WERI-Rb-1 (cell line): Measurements from ENCODE around the gene ENPP3.

ENCODE experiments used
- DNase-seq: peaks from one replicate; pipeline ENCODE4 v3.0.0-alpha.2; 2020
- H3K27ac ChIP-seq: fragments of 250-450 bp; sonication (Bioruptor Pico); 2 replicates; pipeline ENCODE4 v1.5.1; 2020; ENCODE audit warnings: mild to moderate bottlenecking, moderate library complexity
- H3K27me3 ChIP-seq: fragments of 250-450 bp; sonication (Bioruptor Pico); 2 replicates; pipeline ENCODE4 v1.5.1; 2021; ENCODE audit warnings: mild to moderate bottlenecking, low read depth, moderate library complexity; ENCODE audit not compliant: insufficient read depth, severe bottlenecking
- H3K36me3 ChIP-seq: fragments of 250-450 bp; sonication (Bioruptor Pico); 2 replicates; pipeline ENCODE4 v1.5.1; 2020; ENCODE audit warnings: mild to moderate bottlenecking, moderate library complexity
- H3K4me3 ChIP-seq: 2 replicates; pipeline ENCODE4 v1.5.1; 2011; ENCODE audit warnings: low read depth, mild to moderate bottlenecking, control low read depth, low read length
- H3K9me3 ChIP-seq: fragments of 250-450 bp; sonication (Bioruptor Pico); 2 replicates; pipeline ENCODE4 v1.5.1; 2021; ENCODE audit warnings: mild to moderate bottlenecking, moderate library complexity; ENCODE audit not compliant: severe bottlenecking
- CTCF ChIP-seq: IDR thresholded peaks from 2 replicates; pipeline ENCODE4 v1.5.1; 2011; ENCODE audit warnings: low read depth, mild to moderate bottlenecking, control low read depth, inconsistent platforms, low read length

Gene ENPP3

GRCh38 chr6:131628726-131629125 is 8.4 kb upstream of the ENPP3 start:
- Histone ChIP-seq H3K27ac (no peak overlapping the region), H3K9me3 (no peaks in the 10 kb centered on the region), H3K36me3 (peaks cover 14% of the 10 kb centered on the region), H3K27me3 (no peaks in the 10 kb centered on the region), H3K4me3 (no peak overlapping the region)
- TF ChIP-seq CTCF, result no peak
- no peak for DNase-seq

- Histone ChIP-seq H3K4me3 (no peak overlapping the region), H3K27me3 (no peaks in the 10 kb centered on the region), H3K27ac (no peak overlapping the region), H3K9me3 (no peaks in the 10 kb centered on the region), H3K36me3 (peaks cover 6% of the 10 kb centered on the region)
- DNase-seq, result no peak
- no peak for TF ChIP-seq CTCF
Observed at GRCh38 chr6:131629651-131630050, 7.5 kb upstream of the ENPP3 start.

GRCh38 chr6:131631625-131632289 is 5.3 kb upstream of the ENPP3 start:
- Histone ChIP-seq H3K27me3 (no peaks in the 10 kb centered on the region), H3K27ac (no peak overlapping the region), H3K9me3 (no peaks in the 10 kb centered on the region), H3K4me3 (no peak overlapping the region), H3K36me3 (no peaks in the 10 kb centered on the region)
- no peak for DNase-seq
- TF ChIP-seq CTCF, result no peak

GRCh38 chr6:131635384-131636340 is 1.4 kb upstream of the ENPP3 start:
- Histone ChIP-seq H3K36me3 (no peaks in the 10 kb centered on the region), H3K9me3 (no peaks in the 10 kb centered on the region), H3K4me3 (no peak overlapping the region), H3K27ac (no peak overlapping the region), H3K27me3 (no peaks in the 10 kb centered on the region)
- no peak for TF ChIP-seq CTCF
- no peak for DNase-seq

GRCh38 chr6:131638013-131638412 is 911 bp downstream of the ENPP3 start:
- Histone ChIP-seq H3K9me3 (no peaks in the 10 kb centered on the region), H3K4me3 (no peak overlapping the region), H3K36me3 (no peaks in the 10 kb centered on the region), H3K27ac (no peak overlapping the region), H3K27me3 (no peaks in the 10 kb centered on the region)
- no peak for DNase-seq
- no peak for TF ChIP-seq CTCF
